NCI-H748 (cell line): ENCODE results near the gene IMMP2L.
A peak's percentile ranks its signal among the peaks of the same experiment; 100 is the strongest.
"Not testable (repeated sequence)": the region's sequence is repeated elsewhere in the genome, so short reads cannot be mapped to it uniquely, and the experiment has no call there.

Experiments used
- DNase-seq: peaks from one replicate; lab custom pipeline; 2025; ENCODE audit not compliant: unreplicated experiment; lab: John Stamatoyannopoulos, UW

The IMMP2L gene

DNA sequence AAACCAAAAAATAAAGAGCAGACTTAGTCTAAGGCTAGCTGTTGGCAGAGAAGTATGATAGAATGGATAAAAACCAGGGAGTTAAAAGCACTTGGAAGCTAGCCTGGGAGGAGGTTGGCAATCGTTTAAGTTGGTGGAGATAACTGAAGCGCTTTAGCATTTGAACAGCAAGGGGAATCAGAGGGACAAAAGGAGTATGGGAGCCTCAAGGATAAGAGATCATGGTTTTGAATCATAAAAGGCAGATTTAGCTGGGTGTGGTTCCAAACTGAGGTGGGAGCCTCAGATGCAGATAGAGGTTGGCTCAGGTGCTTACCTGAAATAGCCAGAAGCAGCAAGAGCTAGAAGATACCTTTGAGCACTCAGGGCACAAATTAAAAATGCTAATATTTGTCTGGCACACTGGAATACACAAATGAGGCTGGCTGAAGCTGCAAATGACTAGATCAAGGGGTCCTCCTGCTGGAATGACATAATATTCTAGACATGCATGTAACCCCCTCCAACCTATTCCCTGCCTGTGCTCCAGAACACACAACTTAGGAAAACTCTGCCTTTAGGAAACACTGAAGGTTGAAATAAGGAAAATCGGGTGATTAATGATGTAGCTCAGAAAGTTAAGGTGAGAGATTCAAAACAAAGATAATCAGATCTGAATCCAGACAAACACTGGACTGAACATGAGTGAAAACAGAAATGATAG, 843.6 kb downstream of the IMMP2L start:
- DNase-seq: peak; percentile 53

DNA sequence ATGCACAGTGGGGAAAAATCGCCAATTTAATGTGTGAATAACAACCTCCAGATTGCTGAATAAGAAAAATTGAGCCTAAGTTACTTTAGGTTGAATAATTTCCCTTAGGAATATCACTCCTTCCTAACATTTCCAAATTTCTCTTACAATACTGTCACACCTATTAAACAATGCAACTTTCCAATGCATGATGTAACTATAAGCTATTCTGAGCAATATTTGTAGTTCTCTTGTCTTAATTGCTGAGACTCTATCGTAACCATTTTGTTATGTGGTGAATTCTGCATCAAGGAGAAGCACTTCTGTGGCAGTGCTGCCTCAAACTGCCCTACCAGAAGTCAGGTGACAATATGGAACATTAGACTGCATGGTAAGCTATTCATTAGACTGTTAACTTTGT, 858.1 kb downstream of the IMMP2L start:
- DNase-seq: no peak

DNA sequence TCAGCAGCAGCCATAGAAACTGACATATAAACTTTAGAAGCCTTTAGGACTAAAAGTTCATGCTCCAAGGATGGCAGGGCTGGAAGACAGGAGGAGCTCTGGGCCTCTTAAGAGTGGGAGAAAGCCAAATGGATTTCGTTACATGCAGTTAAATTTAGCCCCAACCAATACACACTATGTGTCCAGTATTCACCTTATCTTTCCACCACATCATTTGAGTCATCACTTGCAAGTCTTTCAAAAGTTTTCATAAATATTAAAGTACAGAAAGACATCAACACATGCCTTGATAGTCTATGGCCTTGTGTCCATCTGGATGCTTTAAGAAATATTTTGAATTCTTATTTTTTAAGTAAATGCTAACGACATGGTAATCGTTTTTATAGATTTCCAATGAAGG, 863.7 kb downstream of the IMMP2L start:
- no peak for DNase-seq

DNA sequence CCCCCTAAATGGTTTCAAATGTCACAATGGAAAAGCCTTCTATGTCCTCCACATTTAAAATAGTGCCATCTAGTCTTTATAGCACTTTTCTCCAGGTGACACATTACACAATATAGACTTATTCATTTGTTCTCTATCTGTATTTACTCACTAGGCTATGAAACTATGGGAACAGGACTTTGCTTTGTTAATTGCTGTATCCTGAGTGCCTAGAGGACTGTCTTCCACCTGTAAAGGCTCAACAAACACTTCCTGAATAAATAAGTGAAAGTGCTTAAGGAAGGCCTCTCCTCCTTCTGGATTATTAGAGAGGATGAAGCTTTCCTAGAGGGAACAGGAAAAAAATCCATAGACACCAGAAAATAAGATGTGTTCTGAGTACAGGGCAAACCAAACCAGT, 868.9 kb downstream of the IMMP2L start:
- DNase-seq: peak; percentile 65

DNA sequence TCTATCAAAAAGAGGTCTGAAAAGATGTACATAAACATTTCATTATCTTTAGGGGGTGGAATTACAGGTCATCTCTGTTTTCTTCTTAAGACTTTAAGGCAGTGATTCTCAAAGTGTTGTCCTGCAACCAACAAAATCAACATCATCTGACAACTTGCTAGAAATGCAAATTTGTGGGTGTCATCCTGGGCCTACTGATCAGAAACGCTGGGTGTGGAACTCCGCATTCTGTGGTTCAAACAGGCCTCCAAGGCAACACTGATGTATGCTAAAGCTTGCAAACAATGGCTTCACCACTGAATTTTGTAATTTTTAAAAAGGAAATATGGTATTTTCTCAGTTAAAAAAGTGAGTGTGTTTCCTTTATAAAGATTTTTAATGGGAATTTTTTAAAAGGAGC, 873.4 kb downstream of the IMMP2L start:
- DNase-seq: no peak

DNA sequence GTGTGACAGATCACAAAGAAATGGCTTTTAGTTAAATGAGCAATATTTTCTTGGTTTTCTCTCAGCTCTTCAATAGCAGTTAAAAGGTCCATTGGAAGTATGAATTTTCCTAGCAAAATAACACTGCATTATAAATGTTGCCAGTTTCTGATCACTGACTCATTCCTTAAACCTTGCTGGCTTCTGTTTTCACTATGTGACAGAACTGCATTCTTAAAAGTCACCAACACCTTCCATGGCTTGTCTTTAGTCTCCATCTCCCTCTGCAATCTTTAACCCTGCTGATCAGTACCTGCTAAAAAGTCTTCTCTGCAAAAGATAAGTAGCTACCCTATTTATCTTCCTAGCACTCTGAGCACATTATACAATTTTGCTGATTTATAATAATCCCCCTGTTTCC, 876.4 kb downstream of the IMMP2L start:
- DNase-seq: no peak

DNA sequence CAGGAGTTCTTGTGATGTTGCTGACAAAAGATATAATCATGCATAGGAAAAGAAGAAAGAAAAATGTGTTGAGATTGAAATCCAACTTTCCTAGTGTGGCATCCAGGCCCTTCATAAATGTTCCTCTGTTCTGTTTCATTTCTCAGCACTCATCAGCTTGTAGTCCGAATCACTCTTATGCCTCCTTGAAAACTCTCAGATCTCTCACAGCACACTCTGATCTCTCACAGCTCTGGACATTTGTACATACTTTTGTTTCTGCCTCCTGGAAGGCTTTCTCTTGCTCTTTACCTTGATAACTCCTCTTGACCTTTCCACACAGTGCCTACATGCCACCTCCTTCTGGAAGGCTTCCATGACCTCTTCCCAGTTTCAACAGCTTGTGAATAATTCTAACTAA, 880.4 kb downstream of the IMMP2L start:
- no peak for DNase-seq

DNA sequence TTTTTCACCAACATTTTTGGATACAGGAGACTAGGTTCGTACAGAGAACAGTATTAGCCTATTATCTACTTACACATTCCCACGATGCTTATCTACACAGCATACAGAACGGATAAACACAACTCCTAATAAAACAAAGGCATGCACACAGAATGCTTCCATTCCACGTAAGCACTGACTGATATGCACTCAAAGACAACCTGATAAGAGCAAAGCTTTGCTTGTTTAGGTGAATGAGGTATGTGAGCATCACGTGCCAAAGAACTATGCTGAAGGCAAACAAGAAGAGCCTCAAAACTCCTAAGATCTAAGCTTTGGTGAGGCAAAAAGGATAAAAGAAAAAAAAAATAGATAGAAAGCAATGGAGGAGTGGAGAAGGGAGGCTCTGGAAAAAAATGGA, 884.9 kb downstream of the IMMP2L start:
- DNase-seq: no peak

DNA sequence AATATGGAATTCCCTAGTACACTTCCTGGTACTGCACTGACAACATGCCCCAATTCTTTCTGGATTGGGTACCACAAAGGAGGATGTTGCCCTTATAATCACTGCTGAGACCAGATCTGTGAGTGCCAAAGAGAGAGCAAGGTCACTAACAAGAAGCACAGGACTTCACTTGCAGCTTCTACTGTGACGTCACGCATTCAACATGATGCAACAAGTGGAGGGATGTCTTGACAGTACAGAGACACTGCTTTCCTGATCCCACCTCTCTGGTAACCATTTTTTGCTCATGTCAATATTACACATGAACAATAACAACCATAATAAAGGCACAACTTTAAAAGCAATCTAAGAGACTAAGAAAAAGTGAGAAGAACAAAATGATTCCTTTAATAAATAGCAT, 885.5 kb downstream of the IMMP2L start:
- no peak for DNase-seq

DNA sequence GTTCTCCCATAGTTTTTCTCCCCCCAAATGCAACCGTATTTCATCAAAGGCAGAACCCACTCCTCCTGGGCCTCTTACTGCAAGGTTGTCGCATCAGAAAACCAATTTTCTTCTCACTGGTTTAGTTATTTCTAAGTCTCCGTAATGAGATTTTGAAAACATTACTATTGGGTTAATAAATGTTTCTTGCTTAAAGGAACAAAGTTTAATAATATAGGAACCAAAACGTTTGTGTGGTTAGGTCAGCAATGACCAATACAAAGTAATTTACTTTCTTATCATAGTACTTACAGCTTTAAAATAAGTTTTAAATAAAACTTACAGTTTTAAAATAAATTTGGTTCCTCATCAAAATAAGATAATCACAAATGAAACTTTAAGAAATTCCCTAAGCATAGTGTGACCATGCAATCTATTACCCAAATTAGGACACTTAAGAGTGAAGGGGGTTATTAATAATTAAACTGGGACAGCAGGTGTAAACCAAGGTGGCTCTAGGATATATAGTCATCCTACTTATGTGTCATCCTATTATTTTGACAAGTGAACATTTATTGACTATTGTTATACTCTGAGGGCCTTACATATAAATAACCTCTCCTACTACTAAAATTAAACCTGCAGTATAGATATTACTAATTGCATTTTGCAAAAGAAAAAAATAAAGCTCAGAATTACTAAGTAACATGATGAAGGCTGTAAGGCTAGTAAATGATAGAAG, 886.7 kb downstream of the IMMP2L start:
- no peak for DNase-seq

DNA sequence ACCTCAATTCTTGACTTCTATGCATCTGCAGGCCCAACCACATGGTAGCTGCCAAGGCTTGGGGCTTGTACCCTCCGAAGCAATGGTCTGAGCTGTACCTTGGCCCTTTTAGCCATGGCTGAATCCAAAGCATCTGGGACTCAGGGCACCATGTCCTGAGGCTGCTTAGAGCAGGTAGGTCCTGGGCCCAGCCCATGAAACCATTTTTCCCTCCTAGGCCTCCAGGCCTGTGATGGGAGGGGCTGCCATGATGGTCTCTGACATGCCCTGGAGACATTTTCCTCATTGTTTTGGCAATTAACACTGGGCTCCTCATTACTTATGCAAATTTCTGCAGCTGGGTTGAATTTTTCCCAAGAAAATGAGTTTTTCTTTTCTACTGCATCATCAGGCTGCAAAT, 889.1 kb downstream of the IMMP2L start:
- no peak for DNase-seq

DNA sequence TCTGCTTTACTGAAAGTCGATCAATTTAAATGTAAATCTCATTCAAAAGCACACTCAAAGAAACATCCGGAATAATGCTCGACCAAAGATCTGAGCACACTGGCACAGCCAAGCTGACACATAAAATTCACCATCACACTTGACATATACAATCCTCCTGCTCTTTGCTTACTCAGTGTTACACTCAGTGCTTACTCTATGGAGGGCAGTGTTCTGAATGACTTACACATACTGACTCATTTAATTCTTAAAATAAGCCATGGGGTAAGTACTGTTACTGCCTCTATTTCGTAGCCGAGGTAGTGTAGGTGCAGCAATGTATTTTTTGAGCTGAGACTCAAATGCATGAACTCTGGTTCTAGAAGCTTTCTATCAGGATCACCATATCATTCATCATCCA, 892.9 kb downstream of the IMMP2L start:
- no peak for DNase-seq

DNA sequence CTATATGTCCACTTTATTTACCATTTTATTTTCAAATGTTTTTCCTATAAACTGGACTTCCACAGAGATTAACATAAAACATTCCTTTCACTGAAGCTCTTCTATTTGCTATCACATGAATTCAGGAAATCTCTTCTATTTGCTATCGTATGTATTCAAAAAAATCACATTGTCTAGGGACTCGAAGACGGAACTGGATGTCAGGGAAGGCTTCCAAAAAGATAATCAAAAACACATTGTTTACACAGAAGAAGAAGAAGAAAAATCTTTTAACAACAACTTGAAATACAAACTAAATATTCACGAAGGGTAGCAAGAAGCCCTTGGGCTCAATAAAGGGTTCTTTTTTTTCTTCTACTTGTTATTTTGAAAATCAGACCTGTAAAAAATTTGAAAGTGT, 897.5 kb downstream of the IMMP2L start:
- DNase-seq: no peak

DNA sequence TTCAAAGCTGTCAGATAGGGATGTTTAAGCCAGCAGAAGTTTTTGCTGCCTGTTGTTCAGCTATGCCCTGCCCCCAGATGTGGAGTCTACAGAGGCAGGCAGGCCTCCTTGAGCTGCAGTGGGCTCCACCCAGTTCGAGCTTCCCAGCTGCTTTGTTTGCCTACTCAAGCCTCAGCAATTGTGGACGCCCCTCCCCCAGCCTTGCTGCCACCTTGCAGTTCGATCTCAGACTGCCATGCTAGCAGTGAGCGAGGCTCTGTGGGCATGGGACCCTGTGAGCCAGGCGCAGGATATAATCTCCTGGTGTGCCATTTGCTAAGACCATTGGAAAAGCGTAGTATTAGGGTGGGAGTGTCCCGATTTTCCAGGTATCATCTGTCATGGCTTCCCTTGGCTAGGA, 901.7 kb downstream of the IMMP2L start:
- not testable (repeated sequence) for DNase-seq

DNA sequence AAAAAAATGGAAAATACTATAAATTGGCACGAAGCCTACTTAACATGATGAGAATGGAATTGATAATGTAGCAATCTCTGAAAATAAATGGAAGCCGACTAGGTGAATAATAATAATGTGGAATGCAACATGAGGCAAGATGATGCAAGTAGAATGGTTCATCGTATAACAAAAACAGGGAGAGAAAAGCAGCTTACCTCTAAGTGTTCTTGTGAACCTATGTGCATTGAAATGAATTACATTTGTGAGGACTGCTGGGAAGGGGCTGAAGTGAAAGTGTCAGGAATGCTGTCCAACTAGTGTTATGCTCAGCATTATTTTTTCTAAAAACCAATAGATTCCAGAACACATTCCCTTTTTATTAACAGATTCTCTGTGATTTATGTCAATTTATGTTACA, 912.0 kb downstream of the IMMP2L start:
- no peak for DNase-seq

DNA sequence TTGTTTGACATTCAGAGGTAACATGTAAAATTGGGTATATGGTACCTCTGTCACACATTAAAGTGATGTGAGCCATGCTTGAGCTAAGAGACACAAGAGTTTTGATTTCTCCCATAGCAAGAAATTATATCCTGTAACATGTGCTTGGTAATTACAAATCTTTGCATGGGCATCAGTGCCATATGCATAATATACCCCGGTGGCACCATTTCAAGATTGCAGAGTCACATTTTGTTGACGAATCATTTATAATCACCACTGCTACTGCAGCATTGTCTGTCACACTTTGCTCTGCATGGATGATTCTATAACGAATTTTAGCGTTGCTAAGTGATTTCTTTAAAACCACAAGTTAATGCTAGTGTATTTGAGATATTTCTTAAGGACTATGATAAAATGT, 915.0 kb downstream of the IMMP2L start:
- DNase-seq: no peak

DNA sequence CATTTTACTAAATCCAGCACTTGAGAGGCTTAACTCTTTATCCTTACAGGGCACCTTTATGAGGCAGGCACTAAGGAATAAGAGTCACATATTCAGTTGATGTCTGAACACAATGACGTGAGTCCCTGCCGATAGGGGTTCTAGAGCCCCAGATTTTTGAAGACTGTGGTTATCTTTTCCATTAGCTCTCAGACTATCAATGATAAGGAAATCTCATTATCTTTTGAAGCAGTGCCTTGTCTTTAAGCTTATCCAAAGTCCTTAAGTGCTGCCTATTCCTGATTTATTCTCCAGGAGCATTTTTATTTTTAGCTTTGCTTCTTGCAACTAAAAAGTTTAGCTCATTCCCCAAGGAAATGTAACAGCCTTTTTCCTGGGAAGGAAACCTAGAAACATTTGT, 915.5 kb downstream of the IMMP2L start:
- no peak for DNase-seq

DNA sequence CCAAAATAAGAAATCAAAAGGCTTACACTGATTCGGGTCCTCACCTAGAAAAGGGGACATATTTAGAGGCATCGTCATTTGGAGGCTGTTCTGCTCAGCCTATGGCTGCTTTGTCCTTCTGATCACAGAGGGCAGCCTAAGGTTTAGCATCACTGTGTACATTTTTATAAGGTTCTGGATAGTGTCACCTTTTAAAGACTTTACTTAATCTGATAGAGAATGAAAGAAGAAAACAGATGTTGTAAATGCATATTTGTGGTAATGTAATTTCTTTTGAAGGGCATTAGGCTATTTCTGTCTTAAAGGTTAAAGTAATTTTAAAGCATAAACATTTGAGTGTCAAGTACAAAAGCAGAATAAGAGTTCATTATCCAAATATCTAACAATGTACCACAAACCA, 916.7 kb downstream of the IMMP2L start:
- DNase-seq: no peak

DNA sequence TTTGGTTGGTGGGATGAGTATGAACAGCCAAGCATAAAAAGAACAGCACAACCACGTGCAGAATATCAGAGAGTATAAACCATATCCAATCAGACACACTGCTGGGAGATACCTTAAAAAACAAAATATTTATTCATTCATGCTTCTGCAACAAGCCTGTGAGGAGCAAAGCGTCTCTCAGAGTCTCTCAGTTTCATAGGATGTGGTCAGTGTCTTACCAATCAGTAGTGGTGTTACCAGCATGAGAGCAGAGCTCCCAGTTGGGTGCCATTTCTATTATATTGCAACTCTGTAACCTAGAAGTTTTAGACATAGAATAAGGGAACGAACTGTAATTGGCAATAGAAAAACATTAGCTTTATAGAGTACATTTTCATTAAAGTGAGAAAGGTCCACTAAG, 917.2 kb downstream of the IMMP2L start:
- no peak for DNase-seq

DNA sequence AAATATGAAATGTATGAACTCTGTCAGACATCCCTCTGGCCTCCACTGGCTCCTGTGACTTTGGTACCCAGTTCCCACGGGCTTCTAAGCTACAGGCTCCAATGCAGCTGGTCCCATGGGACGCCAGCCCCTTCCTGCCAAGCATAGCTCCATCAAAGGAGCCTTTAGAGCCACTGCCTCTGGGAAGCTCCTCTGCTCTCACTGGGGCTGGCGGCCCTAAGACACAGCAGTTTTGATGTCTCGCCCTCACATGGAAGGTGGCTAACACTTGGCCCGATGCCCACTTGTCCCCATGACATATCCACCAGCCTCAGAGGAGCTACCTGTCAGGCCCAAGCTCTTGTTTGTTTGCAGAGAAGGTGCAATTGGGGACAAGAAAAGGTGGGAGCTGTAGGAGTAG, 925.0 kb downstream of the IMMP2L start:
- DNase-seq: no peak

DNA sequence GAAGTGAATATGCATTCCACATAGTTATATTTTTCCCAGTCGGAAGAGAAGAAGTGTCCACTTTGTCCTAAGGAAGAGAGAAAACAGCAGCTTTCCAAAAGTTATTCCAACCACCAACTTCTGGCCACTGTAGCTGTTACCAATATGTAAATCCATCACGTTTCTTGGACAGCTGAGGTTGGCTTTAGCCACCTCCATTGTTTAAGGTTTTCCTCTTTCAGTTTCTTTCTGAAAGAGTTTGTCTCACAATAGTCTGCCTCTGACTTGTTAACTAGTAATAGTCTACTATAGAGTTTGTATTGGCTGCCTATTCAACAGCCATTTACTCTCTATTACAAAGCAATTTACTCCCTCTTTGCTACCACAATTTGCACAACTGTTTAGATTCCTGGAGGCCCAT, 929.0 kb downstream of the IMMP2L start:
- no peak for DNase-seq

DNA sequence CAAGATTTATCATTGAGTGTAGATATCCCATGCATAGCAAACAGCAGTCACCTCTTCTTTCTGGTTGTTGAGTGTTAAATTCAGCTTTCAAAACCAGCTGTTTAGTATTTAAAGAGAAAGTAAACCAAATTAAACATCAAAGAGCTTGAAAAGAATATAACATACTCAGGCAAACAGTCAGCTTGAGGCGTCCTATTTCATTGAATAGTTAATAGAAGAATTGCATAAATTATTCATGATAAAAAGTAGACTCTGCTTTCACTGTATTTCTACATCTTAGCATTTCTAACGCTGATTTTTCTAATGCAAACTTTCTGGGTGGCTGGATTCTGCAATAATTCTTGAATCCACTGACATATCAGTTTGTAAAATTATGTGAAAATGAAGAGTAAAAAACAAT, 935.9 kb downstream of the IMMP2L start:
- DNase-seq: no peak

DNA sequence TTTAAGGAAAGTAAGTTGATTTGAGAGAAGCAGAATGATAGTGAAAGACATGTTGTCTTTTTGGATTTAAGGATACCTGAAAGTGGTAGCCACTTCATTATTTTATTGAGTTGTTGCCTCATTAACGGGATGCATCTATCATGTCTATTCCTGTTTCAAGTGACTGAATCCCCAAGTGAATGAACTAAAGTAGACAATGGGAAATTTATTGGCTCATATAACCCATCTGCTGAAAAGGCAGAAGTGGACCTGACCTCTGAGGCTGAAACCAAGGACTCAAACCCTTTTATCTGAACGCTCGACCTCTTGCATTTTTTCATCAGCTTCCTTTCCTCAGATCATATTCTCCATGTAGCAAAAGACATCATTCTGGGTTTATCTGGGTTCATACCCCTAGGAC, 937.0 kb downstream of the IMMP2L start:
- DNase-seq: no peak
